SK-N-MC (cell line): ENCODE measurements around the gene AIFM1.

Source experiments
- EZH2 ChIP-seq: fragments of 200-600 bp; sonication (generic); IDR thresholded peaks from one replicate; pipeline ENCODE4 v1.6.1; 2017; ENCODE audit warnings: antibody characterized with exemption
- FOXP2 ChIP-seq: optimal IDR thresholded peaks from 2 replicates; pipeline ENCODE3; 2011; ENCODE audit warnings: mild to moderate bottlenecking, moderate library complexity; ENCODE audit not compliant: insufficient read depth; ENCODE audit errors: extremely low read length, control extremely low read depth
- POLR2AphosphoS5 ChIP-seq: IDR thresholded peaks from 2 replicates; pipeline ENCODE4 v1.6.1; 2012; ENCODE audit warnings: mild to moderate bottlenecking, low read depth, low read length, borderline replicate concordance

GRCh38 chrX:130083107-130083490 is 82.5 kb downstream of the AIFM1 start:
- TF ChIP-seq POLR2AphosphoS5 (no peak), EZH2 (no peak), FOXP2 (no peak)
